Lower leg skin (tissue), 3 donors: ENCODE results near the gene SLC8A1.

Experiments used
- CTCF ChIP-seq, 3 donors: fragments of 450-650 bp; IDR thresholded peaks; one replicate each; pipeline ENCODE4 v1.5.1; 2016; ENCODE audit warnings: antibody characterized with exemption in 3 of 3, mild to moderate bottlenecking in 3 of 3, moderate library complexity in 2 of 3
- POLR2A ChIP-seq, 2 donors: fragments of 450-650 bp; IDR thresholded peaks; one replicate each; pipeline ENCODE4 v1.6.1; 2016 to 2017; ENCODE audit warnings: antibody characterized with exemption in 2 of 2, mild to moderate bottlenecking in 1 of 2, moderate library complexity in 1 of 2

DNA sequence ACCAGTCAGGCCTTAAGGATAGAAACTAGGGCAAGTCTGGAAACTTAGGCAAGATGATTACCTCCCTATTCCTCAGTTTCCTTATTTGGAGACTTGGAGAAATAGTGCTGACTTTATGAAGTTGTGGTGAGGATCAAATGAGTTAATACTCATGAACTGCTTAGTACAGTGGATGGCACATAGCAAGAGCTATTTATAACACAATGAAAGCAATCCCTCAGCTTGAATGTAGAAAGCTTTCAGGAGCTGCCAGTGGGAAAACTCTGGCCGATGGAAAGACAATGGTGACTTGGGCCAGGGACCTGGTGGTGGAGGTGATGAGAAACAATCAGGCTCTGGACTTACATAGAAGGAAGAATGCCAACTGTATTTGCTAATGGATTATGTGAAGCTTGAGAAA, 403.4 kb downstream of the SLC8A1 start:
- TF ChIP-seq CTCF (IDR thresholded peaks at IDR 0.05): no peak
- no peak for TF ChIP-seq POLR2A (IDR thresholded peaks at IDR 0.05)
